DMS 273 treated with DMSO at 0.1 percent for 48 hours (cell line): ENCODE data around the gene CIITA.

ENCODE experiments used
- DNase-seq: peaks from one replicate; lab custom pipeline; 2025; lab: John Stamatoyannopoulos, UW

The CIITA gene

DNA sequence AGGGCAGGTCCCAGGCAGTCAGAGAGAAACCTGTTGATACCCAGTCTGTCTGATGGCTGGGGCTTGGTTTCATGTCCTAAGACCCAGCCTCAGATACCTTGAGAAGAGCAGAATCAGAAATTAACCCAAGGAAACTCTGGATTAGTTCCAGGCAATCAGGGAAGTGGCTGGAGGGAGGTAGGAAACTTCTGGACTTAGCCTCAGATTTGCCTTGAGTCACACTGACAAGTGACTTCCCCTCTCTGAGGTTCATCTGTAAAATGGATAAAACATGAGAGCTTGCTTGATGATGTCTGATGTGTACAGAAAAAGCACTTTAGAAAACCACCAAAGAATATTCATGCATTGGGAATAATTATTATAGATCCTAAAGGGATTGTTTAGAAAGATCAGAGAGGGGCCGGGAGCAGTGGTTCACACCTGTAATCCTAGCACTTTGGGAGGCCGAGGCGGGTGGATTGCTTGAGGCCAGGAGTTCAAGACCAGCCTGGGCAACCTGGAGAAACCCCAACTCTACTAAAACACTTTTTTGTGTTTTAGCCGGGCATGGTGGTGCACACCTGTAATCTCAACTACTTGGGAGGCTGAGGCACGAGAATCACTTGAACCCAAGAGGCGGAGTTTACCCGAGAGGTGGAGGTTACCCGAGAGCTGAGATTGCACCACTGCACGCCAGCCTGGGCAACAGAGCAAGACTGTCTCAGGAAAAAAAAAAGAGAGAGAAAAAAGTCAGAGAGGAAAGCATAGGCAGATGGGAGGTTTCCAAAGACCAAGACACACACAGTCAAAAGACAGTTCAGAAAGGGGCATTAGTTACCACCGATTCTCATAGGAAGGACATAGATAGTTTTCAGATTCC is 3.8 kb downstream of the CIITA start:
- no peak for DNase-seq

DNA sequence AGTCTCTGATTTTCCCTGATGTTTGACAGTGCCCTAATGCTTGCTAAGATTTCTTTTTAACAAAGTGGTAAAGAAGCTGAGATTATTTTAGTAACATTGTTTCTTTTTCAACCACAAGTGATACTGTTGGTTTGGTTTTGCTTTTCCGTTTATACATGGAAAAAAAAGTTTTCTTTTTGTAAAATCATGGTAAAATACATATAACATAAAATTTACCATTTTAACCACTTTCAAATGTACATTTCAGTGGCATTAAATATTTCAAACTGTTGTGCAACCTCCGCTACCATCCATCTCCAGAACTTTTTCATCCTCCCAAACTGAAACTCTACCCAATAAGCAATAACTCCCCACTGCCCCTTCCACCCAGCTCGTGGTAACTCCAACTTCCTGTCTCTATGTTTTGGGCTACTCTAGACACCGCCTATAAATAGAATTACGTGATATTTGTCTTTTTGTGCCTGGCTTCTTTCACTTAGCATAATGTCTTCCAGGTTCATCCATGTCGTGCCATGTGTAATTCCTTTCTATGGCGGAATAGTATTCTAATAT is 4.6 kb downstream of the CIITA start:
- DNase-seq: no peak

DNA sequence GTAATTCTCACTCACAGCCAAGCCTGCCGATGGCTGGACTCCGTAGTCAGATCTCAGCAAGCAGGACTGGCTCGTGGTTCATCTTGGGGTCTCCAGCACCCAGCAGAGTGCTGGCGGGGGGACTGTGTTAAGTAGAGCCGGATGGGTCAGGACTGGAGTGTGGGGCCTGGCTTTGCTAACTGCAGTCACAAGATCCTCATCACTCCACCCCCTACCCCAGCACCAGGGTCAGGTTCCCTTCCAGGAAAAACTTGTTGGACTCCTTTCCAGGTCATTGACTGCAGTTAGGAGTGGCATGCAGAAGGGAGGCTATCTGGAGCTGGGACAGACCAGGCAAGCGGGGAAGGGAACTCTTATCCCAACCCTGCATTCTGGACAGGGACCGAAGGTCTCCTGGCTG is 6.0 kb downstream of the CIITA start:
- DNase-seq: no peak

DNA sequence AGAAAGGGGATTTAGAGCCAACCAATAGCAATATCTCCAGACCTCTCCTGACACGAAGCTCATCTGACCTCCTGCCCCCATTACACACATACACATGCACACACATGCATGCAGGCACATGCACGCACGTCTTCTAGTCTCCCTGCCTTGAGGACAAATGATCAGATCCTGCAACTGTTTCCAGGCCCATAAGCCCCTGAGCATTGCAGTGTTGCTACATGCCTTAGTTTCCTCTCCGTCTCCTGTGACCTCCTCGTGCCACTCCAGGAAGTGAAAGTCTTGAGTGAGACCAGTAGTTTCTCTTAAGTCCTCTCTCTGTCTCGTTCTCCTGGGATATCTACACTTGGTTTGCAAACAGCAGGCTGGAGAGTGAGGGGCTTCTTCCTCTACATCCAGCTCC is 8.2 kb downstream of the CIITA start:
- no peak for DNase-seq

DNA sequence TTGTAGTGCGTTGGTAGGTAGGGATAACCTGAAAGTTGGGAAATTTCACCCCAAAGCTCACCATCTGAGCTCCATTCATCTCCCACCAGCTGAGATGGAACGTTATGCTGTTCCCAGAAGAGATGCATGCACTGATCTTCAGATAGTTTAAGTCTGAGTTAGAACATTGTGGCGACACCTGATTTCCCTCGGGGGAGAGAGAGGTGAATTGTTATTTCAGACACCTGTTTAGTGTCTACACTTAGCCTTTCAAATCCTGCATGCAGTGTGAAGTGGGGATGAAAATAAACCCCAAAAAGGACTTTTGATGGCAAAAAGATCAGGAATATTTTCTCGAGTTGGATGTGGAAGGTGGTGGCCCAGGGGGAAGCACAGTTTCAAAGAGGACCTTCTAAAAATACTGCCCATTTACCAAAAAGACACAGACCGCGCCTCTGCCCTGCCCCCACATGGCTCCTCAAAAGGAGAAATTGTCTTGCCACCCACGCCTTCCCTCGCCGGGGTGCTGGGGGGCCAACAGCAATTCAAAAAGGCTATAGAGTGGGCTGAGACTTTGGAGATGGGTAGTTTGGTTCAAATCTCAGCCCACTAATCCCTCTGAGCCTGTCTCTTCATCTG is 11.4 kb downstream of the CIITA start:
- DNase-seq: no peak

DNA sequence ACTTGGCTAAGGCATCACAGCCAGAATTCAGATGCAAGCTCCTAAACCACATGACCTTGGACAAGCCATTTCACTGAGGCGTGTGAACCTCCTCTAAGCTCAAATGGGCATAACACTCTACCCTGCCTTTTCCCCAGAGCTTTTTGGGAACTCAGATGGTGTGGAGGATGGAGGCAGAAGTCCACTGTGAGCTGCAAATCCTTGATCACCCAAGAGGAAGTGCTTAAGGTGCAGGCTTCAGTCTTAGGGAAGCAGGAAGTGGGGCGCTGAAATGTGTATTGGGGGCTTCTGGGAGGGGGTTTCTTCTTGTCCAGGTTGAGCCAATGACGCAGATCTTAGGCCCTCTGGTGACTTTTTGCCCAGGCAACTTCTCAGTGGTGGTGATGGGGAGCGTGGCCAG is 12.9 kb downstream of the CIITA start:
- no peak for DNase-seq

DNA sequence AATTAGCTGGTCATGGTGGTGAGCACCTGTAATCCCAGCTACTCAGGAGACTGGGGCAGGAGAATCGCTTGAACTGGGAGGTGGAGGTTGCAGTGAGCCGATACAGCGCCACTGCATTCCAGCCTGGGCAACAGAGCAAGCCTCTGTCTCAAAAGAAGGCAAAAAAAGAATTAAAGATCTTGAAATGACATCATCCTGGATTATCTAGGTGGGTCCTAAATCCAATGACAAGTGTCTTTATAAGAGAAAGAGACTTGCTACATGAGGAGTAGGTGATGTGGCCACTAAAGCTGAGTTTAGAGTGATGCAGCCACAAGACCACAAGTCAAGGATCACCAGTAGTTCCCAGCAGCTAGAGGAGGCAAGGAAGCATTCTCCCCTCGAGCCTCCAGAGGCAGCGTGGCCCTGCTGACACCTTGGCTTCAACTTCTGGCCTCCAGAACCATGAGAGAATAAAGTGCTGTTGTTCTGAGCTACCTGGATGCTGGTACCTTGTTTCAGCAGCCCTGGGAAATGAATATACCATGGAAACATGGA is 15.8 kb downstream of the CIITA start:
- DNase-seq: no peak

DNA sequence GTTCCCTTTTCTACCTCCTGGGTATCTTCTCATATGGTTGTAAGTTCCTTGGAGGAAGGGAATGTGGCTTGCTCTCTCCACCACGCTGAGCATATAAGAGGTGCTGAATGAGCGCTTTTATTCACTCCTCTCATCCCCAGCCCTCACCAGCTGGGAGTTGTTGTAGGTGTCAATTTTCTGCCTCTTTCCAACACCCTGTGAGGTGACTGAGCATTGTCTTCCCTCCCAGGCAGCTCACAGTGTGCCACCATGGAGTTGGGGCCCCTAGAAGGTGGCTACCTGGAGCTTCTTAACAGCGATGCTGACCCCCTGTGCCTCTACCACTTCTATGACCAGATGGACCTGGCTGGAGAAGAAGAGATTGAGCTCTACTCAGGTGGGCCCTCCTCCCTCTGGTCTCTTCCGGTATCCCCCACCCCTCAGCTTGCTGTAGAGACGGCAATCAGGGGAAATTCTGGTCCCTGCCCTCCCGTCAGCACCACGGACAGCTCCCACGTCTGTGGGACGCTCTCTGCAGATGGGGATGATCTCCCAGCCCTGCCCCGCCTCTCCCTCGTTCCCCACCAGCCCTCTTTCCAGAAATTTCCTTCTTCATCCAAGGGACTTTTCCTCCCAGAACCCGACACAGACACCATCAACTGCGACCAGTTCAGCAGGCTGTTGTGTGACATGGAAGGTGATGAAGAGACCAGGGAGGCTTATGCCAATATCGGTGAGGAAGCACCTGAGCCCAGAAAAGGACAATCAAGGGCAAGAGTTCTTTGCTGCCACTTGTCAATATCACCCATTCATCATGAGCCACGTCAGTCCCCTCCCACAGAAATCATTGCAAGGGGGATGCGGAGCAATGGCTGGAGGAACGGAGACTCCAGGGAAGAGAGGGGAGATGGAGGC is 18.3 kb downstream of the CIITA start:
- no peak for DNase-seq

DNA sequence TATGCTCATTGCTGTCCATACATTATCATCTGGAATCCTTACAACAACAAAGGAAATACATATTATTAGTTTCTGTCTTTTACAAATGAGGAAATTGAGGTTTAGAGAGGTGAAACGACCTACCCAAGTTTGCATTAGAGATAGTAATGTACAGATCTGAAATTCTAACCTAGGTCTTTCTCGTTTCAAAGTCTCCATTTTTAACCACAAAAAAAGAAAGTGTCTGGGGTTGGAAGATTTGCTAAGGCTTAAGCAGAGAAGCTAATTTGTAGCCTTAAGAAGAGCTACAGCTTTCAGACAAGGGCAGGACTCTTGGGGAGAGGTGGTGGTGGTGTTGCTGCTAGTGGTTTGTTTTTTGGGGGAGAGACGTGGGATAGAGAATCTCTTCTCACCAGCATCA is 19.2 kb downstream of the CIITA start:
- no peak for DNase-seq

DNA sequence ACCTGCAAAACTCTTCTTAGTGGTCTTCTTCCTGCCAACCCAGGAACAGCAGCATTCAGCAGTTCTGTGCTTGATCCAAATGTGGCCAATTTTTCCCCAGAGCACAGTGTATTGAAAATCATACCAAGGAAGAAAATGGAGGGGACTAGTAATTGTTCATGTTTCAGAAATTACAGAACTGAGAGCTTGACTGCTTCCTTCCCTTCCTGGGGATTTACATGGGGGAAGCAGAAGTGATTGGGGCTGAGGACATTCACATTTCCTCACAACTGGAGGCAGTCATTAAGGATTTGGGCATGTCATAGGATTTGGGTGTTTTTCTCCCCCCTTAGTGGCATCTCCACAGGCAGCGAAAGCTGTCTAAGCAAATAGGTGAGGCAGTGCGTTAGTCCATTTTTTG is 19.7 kb downstream of the CIITA start:
- no peak for DNase-seq

DNA sequence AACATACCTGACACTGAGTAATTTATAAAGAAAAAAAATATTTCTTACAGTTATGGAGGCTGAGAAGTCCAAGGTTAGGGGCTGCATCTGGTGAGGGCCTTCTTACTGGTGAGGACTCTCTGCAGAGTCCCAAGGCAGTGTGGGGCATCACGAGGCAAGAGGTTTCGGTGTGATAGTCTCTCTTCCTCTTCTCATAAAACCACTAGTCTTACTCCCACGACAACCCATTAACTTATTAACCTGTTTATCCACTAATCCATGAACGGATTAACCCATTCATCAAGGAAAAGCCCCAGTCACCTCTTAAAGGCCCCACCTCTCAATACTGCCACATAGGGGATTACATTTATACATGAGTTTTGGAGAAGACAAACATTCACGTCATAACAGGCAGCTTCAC is 20.1 kb downstream of the CIITA start:
- DNase-seq: no peak

DNA sequence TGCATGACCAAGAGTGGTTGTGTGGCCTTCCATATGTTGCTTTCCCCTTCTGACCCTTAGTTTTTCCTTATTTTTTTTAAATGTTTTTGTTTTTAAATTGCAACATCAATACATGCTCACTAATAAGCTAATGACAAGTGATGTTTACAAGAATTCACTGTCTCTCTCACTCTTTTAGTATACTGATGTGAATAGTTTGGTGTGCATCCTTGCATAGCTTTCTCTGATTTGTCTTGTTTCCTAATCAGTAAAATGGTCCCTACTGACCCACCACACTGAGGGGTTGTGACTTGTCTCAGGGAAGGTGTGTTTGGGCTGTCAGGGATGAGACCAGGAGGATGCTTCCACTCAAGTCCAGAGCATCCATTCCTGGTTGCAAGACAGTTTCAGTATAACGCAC is 26.0 kb downstream of the CIITA start:
- DNase-seq: no peak

DNA sequence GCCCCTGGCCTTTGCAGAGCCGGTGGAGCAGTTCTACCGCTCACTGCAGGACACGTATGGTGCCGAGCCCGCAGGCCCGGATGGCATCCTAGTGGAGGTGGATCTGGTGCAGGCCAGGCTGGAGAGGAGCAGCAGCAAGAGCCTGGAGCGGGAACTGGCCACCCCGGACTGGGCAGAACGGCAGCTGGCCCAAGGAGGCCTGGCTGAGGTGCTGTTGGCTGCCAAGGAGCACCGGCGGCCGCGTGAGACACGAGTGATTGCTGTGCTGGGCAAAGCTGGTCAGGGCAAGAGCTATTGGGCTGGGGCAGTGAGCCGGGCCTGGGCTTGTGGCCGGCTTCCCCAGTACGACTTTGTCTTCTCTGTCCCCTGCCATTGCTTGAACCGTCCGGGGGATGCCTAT is 29.5 kb downstream of the CIITA start:
- DNase-seq: no peak

DNA sequence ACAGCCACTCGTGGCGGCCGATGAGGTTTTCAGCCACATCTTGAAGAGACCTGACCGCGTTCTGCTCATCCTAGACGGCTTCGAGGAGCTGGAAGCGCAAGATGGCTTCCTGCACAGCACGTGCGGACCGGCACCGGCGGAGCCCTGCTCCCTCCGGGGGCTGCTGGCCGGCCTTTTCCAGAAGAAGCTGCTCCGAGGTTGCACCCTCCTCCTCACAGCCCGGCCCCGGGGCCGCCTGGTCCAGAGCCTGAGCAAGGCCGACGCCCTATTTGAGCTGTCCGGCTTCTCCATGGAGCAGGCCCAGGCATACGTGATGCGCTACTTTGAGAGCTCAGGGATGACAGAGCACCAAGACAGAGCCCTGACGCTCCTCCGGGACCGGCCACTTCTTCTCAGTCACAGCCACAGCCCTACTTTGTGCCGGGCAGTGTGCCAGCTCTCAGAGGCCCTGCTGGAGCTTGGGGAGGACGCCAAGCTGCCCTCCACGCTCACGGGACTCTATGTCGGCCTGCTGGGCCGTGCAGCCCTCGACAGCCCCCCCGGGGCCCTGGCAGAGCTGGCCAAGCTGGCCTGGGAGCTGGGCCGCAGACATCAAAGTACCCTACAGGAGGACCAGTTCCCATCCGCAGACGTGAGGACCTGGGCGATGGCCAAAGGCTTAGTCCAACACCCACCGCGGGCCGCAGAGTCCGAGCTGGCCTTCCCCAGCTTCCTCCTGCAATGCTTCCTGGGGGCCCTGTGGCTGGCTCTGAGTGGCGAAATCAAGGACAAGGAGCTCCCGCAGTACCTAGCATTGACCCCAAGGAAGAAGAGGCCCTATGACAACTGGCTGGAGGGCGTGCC is 30.1 kb downstream of the CIITA start:
- no peak for DNase-seq

DNA sequence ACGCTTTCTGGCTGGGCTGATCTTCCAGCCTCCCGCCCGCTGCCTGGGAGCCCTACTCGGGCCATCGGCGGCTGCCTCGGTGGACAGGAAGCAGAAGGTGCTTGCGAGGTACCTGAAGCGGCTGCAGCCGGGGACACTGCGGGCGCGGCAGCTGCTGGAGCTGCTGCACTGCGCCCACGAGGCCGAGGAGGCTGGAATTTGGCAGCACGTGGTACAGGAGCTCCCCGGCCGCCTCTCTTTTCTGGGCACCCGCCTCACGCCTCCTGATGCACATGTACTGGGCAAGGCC is 30.7 kb downstream of the CIITA start:
- DNase-seq: no peak

DNA sequence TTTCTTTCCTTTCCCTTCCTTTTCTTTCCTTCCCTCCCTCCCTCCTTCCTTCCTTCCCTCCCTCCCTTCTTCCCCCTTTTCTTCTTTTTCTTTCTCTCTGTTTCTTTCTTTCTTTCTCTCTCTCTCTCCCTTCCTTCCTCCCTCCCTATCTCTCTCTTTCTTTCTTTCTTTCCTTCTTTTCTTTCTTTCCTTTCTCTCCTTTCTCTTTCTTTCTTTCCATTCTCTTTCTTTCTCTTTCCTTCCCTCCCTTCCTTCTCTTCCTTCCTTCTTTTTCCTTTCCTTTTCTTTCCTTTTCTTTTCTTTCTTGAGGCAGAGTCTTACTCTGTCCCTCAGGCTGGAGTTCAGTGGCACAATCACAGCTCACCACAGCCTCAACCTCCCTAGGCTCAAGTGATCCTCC is 34.3 kb downstream of the CIITA start:
- DNase-seq: no peak

DNA sequence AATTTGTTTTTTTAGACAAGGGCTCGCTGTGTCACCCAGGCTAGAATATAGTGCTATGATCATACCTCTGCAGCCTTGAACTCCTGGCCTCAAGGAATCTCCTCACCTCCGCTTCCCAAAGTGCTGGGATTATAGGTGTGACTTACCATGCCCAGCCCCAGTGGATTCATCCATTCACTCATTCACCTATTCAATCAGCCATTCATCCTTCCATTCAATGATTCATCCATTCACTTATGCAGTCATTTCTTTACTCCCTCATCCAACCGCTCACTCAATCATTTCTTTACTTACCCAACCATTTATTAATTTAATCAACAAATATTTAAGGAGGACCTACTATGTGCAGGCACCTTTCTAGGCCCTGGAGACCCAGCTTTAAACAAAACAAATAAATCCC is 39.5 kb downstream of the CIITA start:
- no peak for DNase-seq

DNA sequence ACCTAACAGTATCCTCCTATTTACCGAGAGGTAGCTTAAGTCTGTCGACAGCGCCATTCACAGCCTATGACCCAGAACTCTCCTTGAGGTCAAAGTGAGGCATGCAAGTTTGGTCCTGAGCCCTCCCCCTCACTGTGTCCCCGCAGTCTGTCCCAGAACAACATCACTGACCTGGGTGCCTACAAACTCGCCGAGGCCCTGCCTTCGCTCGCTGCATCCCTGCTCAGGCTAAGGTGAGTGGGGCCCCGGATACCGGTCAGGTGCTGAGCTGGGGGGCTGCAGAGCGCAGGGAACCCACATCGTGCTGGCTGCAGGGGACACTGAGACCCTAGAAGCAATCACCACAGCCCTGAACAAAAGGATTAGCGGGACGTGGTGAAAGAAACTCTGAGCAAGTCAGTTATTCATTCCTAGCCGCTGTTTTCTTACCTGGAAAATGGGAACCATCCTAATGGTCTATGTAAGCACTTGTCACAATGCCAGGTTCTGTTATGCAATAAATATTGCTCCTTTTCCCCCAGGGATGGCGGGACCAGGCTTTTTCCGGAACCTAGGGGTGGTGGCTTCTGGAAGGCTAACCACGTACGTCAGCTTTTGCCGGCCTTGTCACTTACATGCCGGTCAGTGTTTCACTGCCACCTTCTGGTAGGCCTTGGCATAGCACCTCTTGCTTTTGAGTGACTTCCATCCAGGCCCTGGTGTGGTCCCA is 41.4 kb downstream of the CIITA start:
- DNase-seq: peak; percentile 59

DNA sequence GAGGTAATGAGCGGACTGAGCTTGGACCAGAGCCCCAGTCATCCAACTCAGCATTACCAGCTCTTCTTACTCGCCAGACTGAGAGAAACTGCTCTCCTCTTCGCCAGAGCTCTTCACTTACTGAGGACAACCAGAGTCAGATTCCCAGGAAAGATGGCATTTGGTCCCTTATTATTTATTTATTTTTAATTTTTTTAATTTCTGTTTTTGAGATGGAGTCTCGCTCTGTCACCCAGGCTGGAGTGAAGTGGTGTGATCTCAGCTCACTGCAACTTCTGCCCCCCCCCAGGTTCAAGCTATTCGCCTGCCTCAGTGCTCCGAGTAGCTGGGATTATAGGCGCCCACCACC is 42.0 kb downstream of the CIITA start:
- DNase-seq: no peak

DNA sequence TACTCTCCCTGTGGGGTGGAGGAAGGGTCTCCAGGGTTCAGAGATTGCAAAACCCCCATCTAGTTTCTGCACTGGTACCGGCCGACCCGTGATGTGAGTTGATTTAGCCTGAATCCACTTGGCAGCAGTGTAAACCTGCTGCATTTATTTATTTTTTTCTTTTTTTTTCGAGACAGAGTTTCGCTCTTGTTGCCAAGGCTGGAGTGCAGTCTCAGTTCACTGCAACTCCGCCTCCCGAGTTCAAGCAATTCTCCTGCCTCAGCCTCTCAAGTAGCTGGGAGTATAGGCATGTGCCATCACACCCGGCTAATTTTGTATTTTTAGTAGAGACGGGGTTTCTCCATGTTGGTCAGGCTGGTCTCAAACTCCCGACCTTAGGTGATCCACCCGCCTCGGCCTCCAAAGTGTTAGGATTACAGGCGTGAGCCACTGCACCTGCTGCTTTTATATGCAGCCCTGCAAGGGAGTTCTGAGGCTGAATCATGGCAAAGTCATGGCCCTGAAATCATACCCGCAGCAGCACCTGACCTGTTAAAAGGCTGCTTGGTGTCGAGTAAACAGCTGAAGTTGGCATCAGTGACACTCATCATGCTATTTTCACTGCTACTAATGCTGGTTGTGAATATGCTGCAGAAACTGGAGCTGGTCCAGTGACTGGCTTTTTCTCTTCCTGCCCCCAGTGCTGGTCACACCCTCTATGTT is 43.9 kb downstream of the CIITA start:
- DNase-seq: no peak
